Nephron (organoid): Measurements from ENCODE around the gene FAM184A.

Experiments
- H3K27ac Mint-ChIP-seq, 3 experiments: 2 replicates each; pipeline ENCODE4 v1.8.0; 2020; ENCODE audit warnings: mixed read lengths in 3 of 3, mild to moderate bottlenecking in 2 of 3, moderate library complexity in 1 of 3
- H3K27me3 Mint-ChIP-seq: 2 replicates; pipeline ENCODE4 v1.8.0; 2021; ENCODE audit warnings: low read depth, mild to moderate bottlenecking, moderate library complexity, mixed read lengths
- H3K36me3 Mint-ChIP-seq: 2 replicates; pipeline ENCODE4 v1.8.0; 2020; ENCODE audit warnings: low read depth, mixed read lengths
- H3K4me1 Mint-ChIP-seq: 2 replicates; pipeline ENCODE4 v1.8.0; 2020; ENCODE audit warnings: mixed read lengths
- H3K4me3 Mint-ChIP-seq, 3 experiments: 2 replicates each; pipeline ENCODE4 v1.8.0; 2020; ENCODE audit warnings: mild to moderate bottlenecking in 3 of 3, mixed read lengths in 3 of 3, moderate library complexity in 2 of 3
- H3K9me3 Mint-ChIP-seq: 2 replicates; pipeline ENCODE4 v1.8.0; 2020; ENCODE audit warnings: mixed read lengths
- CTCF ChIP-seq, 3 experiments: fragments of 200-600 bp; sonication (generic); IDR thresholded peaks; one replicate each; pipeline ENCODE4 v1.5.0; 2021; ENCODE audit warnings: antibody characterized with exemption in 3 of 3; ENCODE audit not compliant: unreplicated experiment in 3 of 3

FAM184A gene

GRCh38 chr6:119084784-119085183, 6.3 kb upstream of the FAM184A start:
- H3K27me3 Mint-ChIP-seq: peaks cover 22% of the 10 kb centered on the region
- no peak overlapping the region for H3K27ac Mint-ChIP-seq
- H3K4me1 Mint-ChIP-seq: no peaks in the 10 kb centered on the region

GRCh38 chr6:119083007-119083406, 4.5 kb upstream of the FAM184A start:
- Mint-ChIP-seq H3K36me3 (no peaks in the 10 kb centered on the region), H3K4me3 (no peak overlapping the region)
- no peak for TF ChIP-seq CTCF (IDR thresholded peaks at IDR 0.05; ENCODE audit: unreplicated experiment in 3 of 3)

More at GRCh38 chr6:119084784-119085183, 6.3 kb upstream of the FAM184A start:
- no peak overlapping the region for H3K4me3 Mint-ChIP-seq
- TF ChIP-seq CTCF (IDR thresholded peaks at IDR 0.05; ENCODE audit: unreplicated experiment in 3 of 3): no peak
- no peaks in the 10 kb centered on the region for H3K36me3 Mint-ChIP-seq
- peaks cover 15% of the 10 kb centered on the region for H3K9me3 Mint-ChIP-seq

GRCh38 chr6:119079283-119079809, 882 bp upstream of the FAM184A start:
- peak overlapping the region; percentile 95 to 97 (median 96) for H3K4me3 Mint-ChIP-seq
- peaks cover 15% of the 10 kb centered on the region for H3K9me3 Mint-ChIP-seq

More at GRCh38 chr6:119083007-119083406, 4.5 kb upstream of the FAM184A start:
- peaks cover 29% of the 10 kb centered on the region for H3K27me3 Mint-ChIP-seq
- peaks cover 15% of the 10 kb centered on the region for H3K9me3 Mint-ChIP-seq
- H3K4me1 Mint-ChIP-seq: peaks cover 10% of the 10 kb centered on the region
- no peak overlapping the region for H3K27ac Mint-ChIP-seq

DNA sequence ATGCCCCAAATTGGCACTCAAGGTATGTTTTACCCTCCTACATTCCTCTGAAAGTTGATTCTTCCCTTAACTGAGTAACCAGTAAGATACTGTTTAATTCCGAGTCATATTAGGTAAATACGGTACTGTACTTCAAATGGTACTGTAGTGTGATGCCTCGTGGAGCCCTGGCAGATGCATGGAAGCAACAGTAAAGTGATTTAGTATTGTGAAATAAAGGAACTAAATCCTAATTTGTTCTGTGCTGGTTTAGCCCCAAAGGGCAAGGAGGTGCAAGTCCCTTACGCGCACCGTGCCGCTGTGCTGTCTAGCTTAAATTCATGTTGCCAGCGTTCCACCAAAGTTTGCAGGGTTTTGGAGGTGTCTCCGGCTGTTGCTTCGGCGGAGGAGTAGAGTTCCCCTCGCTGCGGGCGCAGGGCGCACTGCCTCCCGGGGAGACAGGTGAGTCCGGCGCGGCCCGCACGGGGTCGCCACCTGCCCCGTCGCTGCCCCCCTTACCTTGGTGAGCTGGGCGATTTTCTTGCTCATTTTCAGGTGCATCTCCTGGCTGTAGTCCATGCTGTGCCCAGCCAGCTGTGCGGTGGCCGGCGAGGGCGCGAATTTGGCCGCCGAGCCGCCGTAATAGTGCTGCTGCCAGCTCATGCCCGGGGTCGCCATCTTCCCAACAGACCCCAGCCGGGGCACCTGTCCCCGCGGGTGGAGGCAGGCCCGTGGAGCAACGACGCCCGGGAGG, 655 bp downstream of the FAM184A start:
- no peak for TF ChIP-seq CTCF (IDR thresholded peaks at IDR 0.05; ENCODE audit: unreplicated experiment in 3 of 3)
- Mint-ChIP-seq H3K4me1 (peaks cover 14% of the 10 kb centered on the region), H3K27me3 (peaks cover 31% of the 10 kb centered on the region)

More at GRCh38 chr6:119079283-119079809, 882 bp upstream of the FAM184A start:
- H3K27me3 Mint-ChIP-seq: peaks cover 32% of the 10 kb centered on the region
- peak overlapping the region; percentile 44 to 61 (median 54) for H3K27ac Mint-ChIP-seq
- no peak for TF ChIP-seq CTCF (IDR thresholded peaks at IDR 0.05; ENCODE audit: unreplicated experiment in 3 of 3)
- H3K36me3 Mint-ChIP-seq: no peaks in the 10 kb centered on the region
- peaks cover 14% of the 10 kb centered on the region for H3K4me1 Mint-ChIP-seq

GRCh38 chr6:119077391-119077642, 1.1 kb downstream of the FAM184A start:
- peaks cover 29% of the 10 kb centered on the region for H3K27me3 Mint-ChIP-seq
- H3K4me1 Mint-ChIP-seq: peaks cover 14% of the 10 kb centered on the region
- peaks cover 5% of the 10 kb centered on the region for H3K9me3 Mint-ChIP-seq
- H3K27ac Mint-ChIP-seq: no peak overlapping the region
- TF ChIP-seq CTCF (IDR thresholded peaks at IDR 0.05; ENCODE audit: unreplicated experiment in 3 of 3): no peak
- peak overlapping the region; percentile 76 to 85 (median 77) for H3K4me3 Mint-ChIP-seq
- no peaks in the 10 kb centered on the region for H3K36me3 Mint-ChIP-seq

More for the DNA sequence above, 655 bp downstream of the FAM184A start:
- Mint-ChIP-seq H3K4me3 (peak overlapping the region; percentile 76 to 85 (median 77)), H3K9me3 (peaks cover 6% of the 10 kb centered on the region), H3K27ac (no peak overlapping the region), H3K36me3 (no peaks in the 10 kb centered on the region)
